ENCODE data around the gene SGPP2.

DNA sequence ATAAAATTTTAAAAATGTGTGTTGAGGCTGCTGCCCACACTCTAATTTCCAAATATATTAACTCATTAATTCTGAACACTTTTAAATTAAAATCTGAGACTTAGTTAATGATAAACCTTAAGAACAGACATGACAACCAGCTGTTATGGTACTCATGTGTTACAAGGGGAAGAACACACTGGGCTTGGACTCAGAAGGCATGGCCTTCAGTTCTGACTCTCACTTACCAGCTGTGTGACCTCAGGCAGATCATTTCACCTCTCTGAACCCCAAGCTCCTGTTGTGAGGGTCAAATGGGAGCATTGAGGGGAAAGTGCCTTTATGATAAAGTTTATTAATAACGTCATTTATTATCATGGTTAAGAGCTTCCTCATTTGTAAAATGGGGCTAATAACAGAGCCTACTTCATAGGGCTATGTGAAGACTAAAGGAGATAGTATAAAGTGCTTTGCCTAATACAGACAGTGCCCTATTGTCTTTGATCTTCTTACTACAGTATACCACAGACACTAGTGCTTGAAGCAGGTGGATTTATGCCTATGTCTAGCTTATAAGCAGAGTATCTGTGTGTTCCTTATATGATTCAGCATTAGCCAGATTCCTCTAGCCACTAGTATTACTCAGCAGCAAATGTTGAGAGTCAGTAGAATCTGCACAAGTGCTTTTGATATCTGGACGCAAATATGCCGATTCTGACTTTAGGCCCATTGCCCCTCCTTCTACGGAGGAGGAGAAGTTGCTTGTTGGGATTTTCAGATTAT lies 99.6 kb downstream of the SGPP2 start:
- TF ChIP-seq, protein P1, sequence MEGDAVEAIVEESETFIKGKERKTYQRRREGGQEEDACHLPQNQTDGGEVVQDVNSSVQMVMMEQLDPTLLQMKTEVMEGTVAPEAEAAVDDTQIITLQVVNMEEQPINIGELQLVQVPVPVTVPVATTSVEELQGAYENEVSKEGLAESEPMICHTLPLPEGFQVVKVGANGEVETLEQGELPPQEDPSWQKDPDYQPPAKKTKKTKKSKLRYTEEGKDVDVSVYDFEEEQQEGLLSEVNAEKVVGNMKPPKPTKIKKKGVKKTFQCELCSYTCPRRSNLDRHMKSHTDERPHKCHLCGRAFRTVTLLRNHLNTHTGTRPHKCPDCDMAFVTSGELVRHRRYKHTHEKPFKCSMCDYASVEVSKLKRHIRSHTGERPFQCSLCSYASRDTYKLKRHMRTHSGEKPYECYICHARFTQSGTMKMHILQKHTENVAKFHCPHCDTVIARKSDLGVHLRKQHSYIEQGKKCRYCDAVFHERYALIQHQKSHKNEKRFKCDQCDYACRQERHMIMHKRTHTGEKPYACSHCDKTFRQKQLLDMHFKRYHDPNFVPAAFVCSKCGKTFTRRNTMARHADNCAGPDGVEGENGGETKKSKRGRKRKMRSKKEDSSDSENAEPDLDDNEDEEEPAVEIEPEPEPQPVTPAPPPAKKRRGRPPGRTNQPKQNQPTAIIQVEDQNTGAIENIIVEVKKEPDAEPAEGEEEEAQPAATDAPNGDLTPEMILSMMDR (IDR thresholded peaks at IDR 0.05 in 8 of 11, conservative IDR thresholded peaks at IDR 0.05 in 3 of 11) = no peak
- TF ChIP-seq POLR2AphosphoS5 (IDR thresholded peaks at IDR 0.05) = no peak
